Kasumi-1 (cell line): ENCODE data around the gene OLFML2B.

Experiments used
- DNase-seq, 2 experiments: peaks; one replicate each; lab custom pipeline; 2025; lab: John Stamatoyannopoulos, UW

The OLFML2B gene

GRCh38 chr1:161945306-161946060 lies 78.2 kb downstream of the OLFML2B start:
- DNase-seq: no peak

- no peak for DNase-seq
Observed at GRCh38 chr1:161944381-161944780, 79.3 kb downstream of the OLFML2B start.

- DNase-seq: no peak
Observed at GRCh38 chr1:161943737-161944136, 79.9 kb downstream of the OLFML2B start.

GRCh38 chr1:161941726-161942436 lies 81.8 kb downstream of the OLFML2B start:
- no peak for DNase-seq

- DNase-seq: no peak
Observed at GRCh38 chr1:161940866-161941591, 82.6 kb downstream of the OLFML2B start.

- DNase-seq: no peak
Observed at GRCh38 chr1:161936786-161937185, 86.9 kb downstream of the OLFML2B start.

GRCh38 chr1:161935264-161935663 lies 88.4 kb downstream of the OLFML2B start:
- DNase-seq: no peak

- peak; percentile 85 to 88 for DNase-seq
Observed at GRCh38 chr1:161933592-161934588, 89.8 kb downstream of the OLFML2B start.
